Measurements from ENCODE around the gene BEGAIN.

BEGAIN gene

GRCh38 chr14:100540926-100541620 lies 46.1 kb downstream of the BEGAIN start:
- no peak for TF ChIP-seq CTCF (IDR thresholded peaks at IDR 0.05; ENCODE audit: extremely low read depth, missing control alignments)
- DNase-seq (ENCODE audit: low spot score): no peak

- DNase-seq (ENCODE audit: low spot score): no peak
- TF ChIP-seq CTCF (IDR thresholded peaks at IDR 0.05; ENCODE audit: extremely low read depth, missing control alignments): no peak
Measured at GRCh38 chr14:100540141-100540925, 46.9 kb downstream of the BEGAIN start.

GRCh38 chr14:100539766-100540140 lies 47.5 kb downstream of the BEGAIN start:
- TF ChIP-seq CTCF (IDR thresholded peaks at IDR 0.05; ENCODE audit: extremely low read depth, missing control alignments): no peak
- DNase-seq (ENCODE audit: low spot score): no peak

- no peak for DNase-seq (ENCODE audit: low spot score)
- TF ChIP-seq CTCF (IDR thresholded peaks at IDR 0.05; ENCODE audit: extremely low read depth, missing control alignments): no peak
Measured at GRCh38 chr14:100539003-100539660, 48.1 kb downstream of the BEGAIN start.

- no peak for TF ChIP-seq CTCF (IDR thresholded peaks at IDR 0.05; ENCODE audit: extremely low read depth, missing control alignments)
- peak; percentile 33 for DNase-seq (ENCODE audit: low spot score)
Measured at GRCh38 chr14:100538351-100539002, 48.7 kb downstream of the BEGAIN start.

GRCh38 chr14:100537446-100538350 lies 49.5 kb downstream of the BEGAIN start:
- peak; percentile 22 for DNase-seq (ENCODE audit: low spot score)
- TF ChIP-seq CTCF (IDR thresholded peaks at IDR 0.05; ENCODE audit: extremely low read depth, missing control alignments): no peak
